Spleen (tissue), 11 donors: ENCODE measurements around the gene USP34. TPM values are rescaled to one million over a fixed set of nuclear protein-coding genes. Genes with fewer than 3 reads are reported as not detected.
"Not testable (repeated sequence)": the region's sequence is repeated elsewhere in the genome, so short reads cannot be mapped to it uniquely, and the experiment has no call there.

Experiments
- DNase-seq: peaks from one replicate; pipeline ENCODE4 v3.0.0-alpha.2; 2020
- H3K27ac ChIP-seq, 8 donors: fragments of 200-600 bp; sonication (generic) in 7 of 8; 1 replicate in 4 of 8; 2 replicates in 4 of 8; pipeline versions ENCODE4 v1.5.0 to v1.8.0; 2016 to 2021; ENCODE audit warnings: inconsistent platforms in 4 of 8, mild to moderate bottlenecking in 4 of 8, moderate library complexity in 1 of 8
- H3K27me3 ChIP-seq, 7 donors: fragments of 200-600 bp; sonication (generic) in 6 of 7; replicated peaks in 1 of 7; 1 replicate in 4 of 7; 2 replicates in 3 of 7; pipeline versions ENCODE4 v1.5.0 to v1.8.0; 2016 to 2021; ENCODE audit warnings: inconsistent platforms in 3 of 7, mild to moderate bottlenecking in 1 of 7
- H3K36me3 ChIP-seq, 6 donors: fragments of 200-600 bp; sonication (generic) in 5 of 6; 1 replicate in 4 of 6; 2 replicates in 2 of 6; pipeline versions ENCODE4 v1.5.0 to v1.8.0; 2016 to 2021; ENCODE audit warnings: inconsistent platforms in 2 of 6
- H3K4me1 ChIP-seq, 6 donors: fragments of 200-600 bp; sonication (generic) in 5 of 6; 1 replicate in 3 of 6; 2 replicates in 3 of 6; pipeline versions ENCODE4 v1.5.0 to v1.8.0; 2016 to 2021; ENCODE audit warnings: inconsistent platforms in 3 of 6
- H3K4me3 ChIP-seq, 8 donors: fragments of 200-600 bp; sonication (generic) in 7 of 8; 1 replicate in 4 of 8; 2 replicates in 4 of 8; pipeline versions ENCODE4 v1.5.0 to v1.8.0; 2016 to 2021; ENCODE audit warnings: inconsistent platforms in 4 of 8, mild to moderate bottlenecking in 4 of 8, moderate library complexity in 2 of 8
- H3K9me3 ChIP-seq, 8 donors: fragments of 200-600 bp; sonication (generic) in 7 of 8; 1 replicate in 4 of 8; 2 replicates in 4 of 8; pipeline versions ENCODE4 v1.5.0 to v1.8.0; 2016 to 2021; ENCODE audit warnings: inconsistent platforms in 4 of 8
- POLR2A ChIP-seq, 3 donors: fragments of 450-650 bp; IDR thresholded peaks; one replicate each; pipeline ENCODE4 v1.5.1; 2017; ENCODE audit warnings: antibody characterized with exemption in 3 of 3, mild to moderate bottlenecking in 1 of 3
- POLR2AphosphoS5 ChIP-seq, 3 donors: sonication (generic); formaldehyde crosslinking; IDR thresholded peaks; one replicate each; pipeline ENCODE4 v1.5.1; 2017; ENCODE audit warnings: antibody characterized with exemption in 3 of 3
- WGBS, 5 donors: extraction: QIAGEN DNeasy Blood & Tissue Kit in 3 of 5; methylation state at CpG; one replicate each; pipeline versions ENCODE4 v1.1.5 to v1.1.7; 2013 to 2018; 5-methylcytosine and 5-hydroxymethylcytosine counted together
- intact Hi-C: fragments of 100-400 bp; cut with DNase I; formaldehyde crosslinking; loops from one replicate; pipeline ENCODE4 v1.15.0; 2023; ENCODE audit warnings: low total_unique reads
- polyA plus RNA-seq, 3 donors: library from polyadenylated mRNA; stranded (reverse); fragments of 200-250 nt; gene quantifications; one replicate each; pipeline ENCODE4 v1.2.1, GENCODE V29; 2013
- total RNA-seq, 7 donors: library from RNA; depleted of rRNA in 3 of 7; stranded (reverse); fragments of >200 nt in 3 of 7; fragmentation: NEBNext Ultra II Directional in 4 of 7; extraction: Animal tissue kit (Norgen Biotek cat#: 25700) in 4 of 7; gene quantifications; one replicate each; pipeline versions ENCODE4 v1.1.0 to v1.2.1, GENCODE V29; 2016 to 2021
- TF ChIP-seq, protein P1 (sequence below), 11 experiments: fragments of 200-600 bp in 7 of 11; fragments of 450-650 bp in 4 of 11; sonication (generic) in 4 of 11; IDR thresholded peaks in 8 of 11; conservative IDR thresholded peaks in 3 of 11; 1 replicate in 7 of 11; 2 replicates in 4 of 11; pipeline versions ENCODE4 v1.4.0 to v1.8.0; 2016 to 2021; ENCODE audit warnings: antibody characterized with exemption in 11 of 11, inconsistent platforms in 4 of 11, mild to moderate bottlenecking in 1 of 11
- donor health status: healthy with polysubstance abuse.
- donor health status: DM: no; HTN: no; CAD: no; lungs with moderate emphysema.
- donor health status: DM: no; HTN: no; CAD: no.
- donor health status: Bipolar disorder and iron deficiency.
- donor health status: healthy.
- donor health status: DM: no; HTN: no; CAD: no.
- donor health status: DM: yes; HTN: yes; CAD: no.

Gene USP34
- total and polyA plus RNA-seq, 10 donors: 52.1 to 222 (median 142) TPM

DNA sequence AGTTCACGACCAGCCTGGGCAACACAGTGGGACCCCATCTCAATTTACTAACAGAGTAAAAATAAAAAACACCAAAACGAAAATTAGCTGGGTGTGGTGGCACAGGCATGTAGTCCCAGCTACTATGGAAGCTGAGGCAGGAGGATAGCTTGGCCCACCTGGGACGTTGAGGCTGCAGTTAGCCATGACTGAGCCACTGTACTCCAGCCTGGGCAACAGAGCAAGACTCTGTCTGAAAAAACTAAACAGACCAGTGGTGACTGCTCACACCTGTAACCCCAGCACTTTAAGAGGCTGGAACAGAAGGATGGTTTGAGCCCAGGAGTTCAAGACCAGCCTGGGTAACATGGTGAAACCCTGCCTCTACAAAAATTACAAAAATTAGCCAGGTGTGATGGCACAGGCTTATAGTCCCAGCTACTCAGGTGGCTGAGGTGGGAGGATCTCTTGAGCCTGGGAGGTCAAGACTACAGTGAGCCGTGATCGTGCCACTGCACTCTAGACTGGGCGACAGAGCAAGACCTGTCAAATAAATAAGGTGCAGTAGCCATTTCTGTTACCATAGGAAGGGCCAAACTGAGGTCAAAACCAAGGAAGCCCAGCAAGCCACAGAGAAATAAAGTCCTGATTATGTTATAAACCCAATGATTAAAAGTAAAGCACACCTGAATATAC lies 14.0 kb downstream of the USP34 start:
- H3K27me3 ChIP-seq: no peaks in the 10 kb centered on the region
- no peak overlapping the region for H3K27ac ChIP-seq
- H3K36me3 ChIP-seq: peaks cover 0 to 12% (median 0%) of the 10 kb centered on the region in 6 donors
- 90 to 94% (median 93%) methylated on average over 6 of the region's 6 CpGs for WGBS, 5 donors
- no peaks in the 10 kb centered on the region for H3K9me3 ChIP-seq
- no peak overlapping the region for H3K4me3 ChIP-seq
- intact Hi-C loops: no loop called here
- TF ChIP-seq, protein P1, sequence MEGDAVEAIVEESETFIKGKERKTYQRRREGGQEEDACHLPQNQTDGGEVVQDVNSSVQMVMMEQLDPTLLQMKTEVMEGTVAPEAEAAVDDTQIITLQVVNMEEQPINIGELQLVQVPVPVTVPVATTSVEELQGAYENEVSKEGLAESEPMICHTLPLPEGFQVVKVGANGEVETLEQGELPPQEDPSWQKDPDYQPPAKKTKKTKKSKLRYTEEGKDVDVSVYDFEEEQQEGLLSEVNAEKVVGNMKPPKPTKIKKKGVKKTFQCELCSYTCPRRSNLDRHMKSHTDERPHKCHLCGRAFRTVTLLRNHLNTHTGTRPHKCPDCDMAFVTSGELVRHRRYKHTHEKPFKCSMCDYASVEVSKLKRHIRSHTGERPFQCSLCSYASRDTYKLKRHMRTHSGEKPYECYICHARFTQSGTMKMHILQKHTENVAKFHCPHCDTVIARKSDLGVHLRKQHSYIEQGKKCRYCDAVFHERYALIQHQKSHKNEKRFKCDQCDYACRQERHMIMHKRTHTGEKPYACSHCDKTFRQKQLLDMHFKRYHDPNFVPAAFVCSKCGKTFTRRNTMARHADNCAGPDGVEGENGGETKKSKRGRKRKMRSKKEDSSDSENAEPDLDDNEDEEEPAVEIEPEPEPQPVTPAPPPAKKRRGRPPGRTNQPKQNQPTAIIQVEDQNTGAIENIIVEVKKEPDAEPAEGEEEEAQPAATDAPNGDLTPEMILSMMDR (IDR thresholded peaks at IDR 0.05 in 8 of 11, conservative IDR thresholded peaks at IDR 0.05 in 3 of 11): no peak
- TF ChIP-seq POLR2A (IDR thresholded peaks at IDR 0.05) (no peak), POLR2AphosphoS5 (IDR thresholded peaks at IDR 0.05) (no peak)
- DNase-seq: no peak
- peaks cover 25 to 90% (median 53%) of the 10 kb centered on the region in 6 donors for H3K4me1 ChIP-seq

DNA sequence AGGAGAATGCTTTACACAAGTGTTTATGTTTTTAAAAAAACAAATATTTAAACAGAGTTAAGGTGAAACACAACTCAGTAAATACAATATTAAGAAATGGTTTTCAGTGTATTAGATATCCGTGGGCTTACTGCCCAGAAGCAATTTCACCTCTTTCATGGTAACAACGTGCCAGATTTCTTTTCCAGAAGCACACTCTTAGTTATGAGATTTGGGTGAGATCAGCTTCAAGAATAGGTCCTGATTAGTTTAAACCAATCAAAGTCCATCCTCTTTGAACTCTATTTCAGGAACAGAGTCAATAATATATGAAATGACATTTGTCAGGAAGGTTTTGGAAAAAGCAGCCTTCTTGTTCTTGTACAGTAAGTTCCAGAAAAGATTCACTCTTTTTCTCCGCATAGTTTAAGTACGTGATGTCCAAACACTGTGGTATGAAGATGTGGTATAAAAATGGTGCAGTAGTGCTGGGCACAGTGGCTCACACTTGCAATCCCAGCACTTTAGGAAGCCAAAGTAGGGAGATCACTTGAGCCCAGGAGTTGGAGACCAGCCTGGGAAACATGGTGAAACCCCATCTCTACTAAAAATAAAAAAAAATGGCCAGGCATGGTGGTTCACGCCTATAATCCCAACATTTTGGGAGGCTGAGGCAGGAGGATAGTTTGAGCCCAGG lies 14.7 kb downstream of the USP34 start:
- WGBS, 5 donors: 84 to 93% (median 90%) methylated on average over 5 of the region's 5 CpGs
- H3K9me3 ChIP-seq: no peaks in the 10 kb centered on the region
- DNase-seq: no peak
- H3K27me3 ChIP-seq: no peaks in the 10 kb centered on the region
- intact Hi-C loops: no loop called here
- H3K4me3 ChIP-seq: no peak overlapping the region
- no peak overlapping the region for H3K27ac ChIP-seq
- H3K4me1 ChIP-seq: peaks cover 25 to 84% (median 53%) of the 10 kb centered on the region in 6 donors
- TF ChIP-seq POLR2A (IDR thresholded peaks at IDR 0.05) (no peak), POLR2AphosphoS5 (IDR thresholded peaks at IDR 0.05) (no peak)
- TF ChIP-seq, protein P1 (IDR thresholded peaks at IDR 0.05 in 8 of 11, conservative IDR thresholded peaks at IDR 0.05 in 3 of 11): no peak
- peaks cover 0 to 12% (median 0%) of the 10 kb centered on the region in 6 donors for H3K36me3 ChIP-seq

DNA sequence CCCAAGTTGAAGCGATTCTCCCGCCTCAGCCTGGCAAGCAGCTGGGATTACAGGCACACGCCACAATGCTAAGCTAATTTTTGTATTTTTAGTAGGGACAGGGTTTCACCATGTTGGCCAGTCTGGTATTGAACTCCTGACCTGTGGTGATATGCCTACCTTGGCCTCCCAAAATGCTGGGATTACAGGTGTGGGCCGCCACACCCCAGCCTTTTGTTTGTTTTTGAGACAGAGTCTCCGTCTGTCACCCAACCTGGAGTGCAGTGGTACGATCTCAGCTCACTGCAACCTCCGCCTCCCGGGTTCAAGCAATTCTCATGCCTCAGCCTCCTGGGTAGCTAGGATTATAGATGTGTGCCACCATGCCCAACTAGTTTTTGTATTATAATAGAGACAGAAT lies 15.9 kb downstream of the USP34 start:
- H3K27ac ChIP-seq, H3K27me3 ChIP-seq, intact Hi-C loops, H3K36me3 ChIP-seq, H3K9me3 ChIP-seq, H3K4me3 ChIP-seq, DNase-seq: not testable (repeated sequence)
- H3K4me1 ChIP-seq: peaks cover 24 to 80% (median 53%) of the 10 kb centered on the region in 6 donors
- WGBS, 5 donors: 96 to 99% (median 98%) methylated on average over 8 of the region's 8 CpGs

DNA sequence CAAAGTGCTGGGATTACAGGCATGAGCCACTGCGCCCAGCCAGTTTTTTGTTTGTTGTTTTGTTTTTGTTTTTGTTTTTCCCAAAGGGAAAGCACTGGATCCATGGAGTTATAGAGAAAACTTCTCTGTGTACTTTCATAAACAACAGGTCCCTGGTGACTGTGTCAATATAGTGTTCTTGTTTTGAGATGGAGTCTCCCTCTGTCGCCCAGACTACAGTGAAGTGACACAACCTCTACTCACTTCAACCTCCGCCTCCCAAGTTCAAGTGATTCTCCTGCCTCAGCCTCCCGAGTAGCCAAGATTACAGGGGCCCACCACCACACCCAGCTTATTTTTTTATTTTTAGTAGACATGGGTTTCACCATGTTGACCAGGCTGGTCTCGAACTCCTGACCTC lies 16.5 kb downstream of the USP34 start:
- WGBS, 5 donors: 94 to 97% (median 95%) methylated on average over 5 of the region's 5 CpGs
- Histone ChIP-seq H3K27me3 (no peaks in the 10 kb centered on the region), H3K4me3 (no peak overlapping the region), H3K9me3 (no peaks in the 10 kb centered on the region), H3K27ac (no peak overlapping the region), H3K36me3 (no peaks in the 10 kb centered on the region), H3K4me1 (peaks cover 18 to 80% (median 52%) of the 10 kb centered on the region in 6 donors)
- intact Hi-C loops: no loop called here
- DNase-seq: no peak
- TF ChIP-seq, protein P1 (IDR thresholded peaks at IDR 0.05 in 8 of 11, conservative IDR thresholded peaks at IDR 0.05 in 3 of 11): no peak
- TF ChIP-seq POLR2AphosphoS5 (IDR thresholded peaks at IDR 0.05): no peak
- TF ChIP-seq POLR2A (IDR thresholded peaks at IDR 0.05): no peak
